ENCODE measurements around the gene GIPC1. TPM values are rescaled to one million over a fixed set of nuclear protein-coding genes. Genes with fewer than 3 reads are reported as not detected.

Gene GIPC1
- total RNA-seq, 1 donor from 2014 or later: 123 TPM

- Mint-ChIP-seq H3K36me3 (peaks cover 4% of the 10 kb centered on the region), H3K27me3 (peaks cover 3% of the 10 kb centered on the region), H3K4me1 (ENCODE audit: unreplicated experiment) (peaks cover 17% of the 10 kb centered on the region), H3K27ac (peak overlapping the region; percentile 93), H3K4me3 (peak overlapping the region; percentile 64), H3K9me3 (no peaks in the 10 kb centered on the region)
- no peak for TF ChIP-seq CTCF (conservative IDR thresholded peaks at IDR 0.05)
- DNase-seq (ENCODE audit: extremely low spot score, unreplicated experiment): no peak
Observed at GRCh38 chr19:14476327-14476672, 19.6 kb downstream of the GIPC1 start.

DNA sequence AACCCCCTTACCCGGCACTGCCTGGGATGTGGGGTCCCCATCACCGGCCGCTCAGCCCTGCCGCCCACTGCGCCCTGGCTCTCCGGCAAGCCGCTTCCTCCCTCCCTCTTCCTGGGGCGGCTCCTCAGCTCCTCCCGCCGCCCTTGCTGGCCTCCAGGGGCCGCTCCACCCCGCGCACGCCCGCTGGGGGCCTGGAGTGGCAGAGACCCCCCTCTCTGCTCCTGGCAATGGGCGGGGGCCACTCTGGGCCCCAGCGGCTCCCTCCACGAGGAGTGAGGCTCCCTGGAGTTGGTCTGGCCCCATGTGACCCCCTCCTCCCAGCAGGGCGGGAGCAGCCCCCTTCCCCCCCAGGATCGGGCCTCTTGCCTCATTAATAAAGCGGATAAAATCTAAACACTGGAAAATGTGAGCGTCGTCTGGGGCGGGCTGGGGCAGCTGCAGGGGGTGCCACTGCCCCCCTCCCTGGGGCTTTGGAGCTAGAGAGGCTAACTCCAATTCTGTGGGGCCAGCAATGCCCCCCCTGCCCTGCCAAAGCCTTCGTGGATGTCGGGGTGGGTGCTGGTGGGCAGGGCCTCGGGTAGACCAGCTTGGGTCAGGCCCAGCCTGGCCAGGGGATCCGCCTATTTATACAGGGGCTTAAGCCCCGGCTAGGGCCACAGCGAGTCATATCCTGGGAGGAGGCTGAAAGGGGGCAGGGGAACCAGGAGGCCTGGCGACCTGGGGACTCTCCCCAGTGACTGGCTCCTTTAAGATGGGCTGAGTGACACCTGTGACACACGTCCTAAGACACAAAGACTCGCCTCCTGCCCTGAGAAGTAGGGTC lies 20.5 kb downstream of the GIPC1 start, which contains the start of gene PTGER1:
PTGER1 (minus strand) TSS at position 104 of the 823 bp plus-strand sequence. CDS start 1,034 bp downstream, outside the sequence.
- Mint-ChIP-seq H3K36me3 (peaks cover 4% of the 10 kb centered on the region), H3K27me3 (peaks cover 3% of the 10 kb centered on the region), H3K4me3 (peak within 1 kb of the TSS; percentile 44), H3K4me1 (ENCODE audit: unreplicated experiment) (peaks cover 17% of the 10 kb centered on the region), H3K27ac (peak within 1 kb of the TSS; percentile 93), H3K9me3 (no peaks in the 10 kb centered on the region)
- DNase-seq (ENCODE audit: extremely low spot score, unreplicated experiment): no peak
- peak; percentile 52 for TF ChIP-seq CTCF (conservative IDR thresholded peaks at IDR 0.05)

DNA sequence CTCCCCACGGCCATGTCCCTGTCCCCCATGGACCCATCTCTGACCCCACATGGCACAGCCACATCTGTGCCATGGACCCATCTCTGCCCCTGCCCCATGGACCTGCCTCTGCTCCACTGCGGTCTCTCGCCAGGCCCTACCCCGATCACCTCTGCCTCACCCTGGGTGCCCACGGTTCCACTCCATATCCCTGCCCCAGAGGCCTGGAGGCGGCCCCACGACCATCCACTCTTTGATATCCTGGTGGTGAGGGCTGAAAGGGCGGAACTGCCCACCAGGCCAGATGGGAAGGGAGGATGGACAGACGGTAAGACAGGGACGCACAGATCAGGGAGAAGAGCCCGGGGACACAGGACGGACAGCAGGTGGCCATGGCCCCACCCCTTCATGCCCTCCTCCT lies 21.1 kb downstream of the GIPC1 start:
- H3K4me3 Mint-ChIP-seq: peak overlapping the region; percentile 44
- no peak for DNase-seq (ENCODE audit: extremely low spot score, unreplicated experiment)
- TF ChIP-seq CTCF (conservative IDR thresholded peaks at IDR 0.05): no peak
- peaks cover 4% of the 10 kb centered on the region for H3K36me3 Mint-ChIP-seq
- peaks cover 3% of the 10 kb centered on the region for H3K27me3 Mint-ChIP-seq
- peak overlapping the region; percentile 86 for H3K27ac Mint-ChIP-seq
- H3K9me3 Mint-ChIP-seq: no peaks in the 10 kb centered on the region
- peaks cover 17% of the 10 kb centered on the region for H3K4me1 Mint-ChIP-seq (ENCODE audit: unreplicated experiment)

GRCh38 chr19:14473978-14474578 lies 21.8 kb downstream of the GIPC1 start:
- Mint-ChIP-seq H3K4me3 (peak overlapping the region; percentile 44), H3K27me3 (peaks cover 3% of the 10 kb centered on the region), H3K4me1 (ENCODE audit: unreplicated experiment) (peaks cover 17% of the 10 kb centered on the region), H3K27ac (peak overlapping the region; percentile 86), H3K36me3 (peaks cover 4% of the 10 kb centered on the region), H3K9me3 (no peaks in the 10 kb centered on the region)
- no peak for TF ChIP-seq CTCF (conservative IDR thresholded peaks at IDR 0.05)
- no peak for DNase-seq (ENCODE audit: extremely low spot score, unreplicated experiment)

DNA sequence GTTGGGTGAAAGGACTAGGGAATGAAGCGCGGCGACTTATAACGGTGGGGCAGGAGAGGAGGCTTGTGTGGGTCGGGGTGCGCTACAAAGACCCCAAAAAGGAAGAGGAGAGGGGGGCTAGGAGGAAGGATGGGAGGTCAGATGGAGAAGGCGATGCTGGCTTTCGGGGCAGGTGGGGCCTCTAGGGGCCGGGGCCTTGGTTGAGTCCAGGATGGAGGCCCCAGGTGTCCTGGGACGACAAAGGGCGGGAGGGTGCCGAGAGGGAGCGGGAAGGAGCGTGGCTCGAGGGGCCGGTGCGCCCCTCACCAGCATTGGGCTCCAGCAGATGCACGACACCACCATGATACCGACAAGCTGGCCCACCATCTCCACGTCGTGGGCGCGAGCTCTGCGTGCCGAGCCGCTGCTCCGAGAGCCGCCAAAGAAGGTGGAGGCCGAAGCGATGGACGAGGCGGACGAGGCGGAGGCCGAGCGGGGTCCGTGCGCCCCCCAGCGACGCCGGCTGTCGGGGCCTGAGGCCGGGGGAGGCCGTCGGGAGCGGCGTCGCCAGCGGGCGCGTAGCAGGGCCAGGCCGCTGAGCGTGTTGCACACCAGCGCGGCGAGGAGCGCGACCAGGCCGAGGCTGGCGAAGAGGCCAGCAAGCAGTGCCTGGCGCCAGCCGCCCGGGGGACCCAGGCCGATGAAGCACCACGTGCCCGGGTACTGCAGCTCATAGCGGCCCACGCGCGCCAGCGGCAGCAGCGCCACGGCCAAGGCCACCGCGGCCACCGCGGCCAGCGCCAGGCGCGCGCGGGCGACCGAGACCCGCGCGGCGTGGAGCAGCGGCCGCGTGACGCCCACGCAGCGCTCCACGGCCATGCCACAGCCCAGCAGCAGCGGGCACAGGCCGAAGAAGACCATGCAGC lies 22.6 kb downstream of the GIPC1 start:
- Mint-ChIP-seq H3K27ac (peak overlapping the region; percentile 13), H3K4me3 (no peak overlapping the region), H3K36me3 (peaks cover 4% of the 10 kb centered on the region), H3K27me3 (peaks cover 3% of the 10 kb centered on the region), H3K4me1 (ENCODE audit: unreplicated experiment) (peaks cover 17% of the 10 kb centered on the region), H3K9me3 (no peaks in the 10 kb centered on the region)
- DNase-seq (ENCODE audit: extremely low spot score, unreplicated experiment): no peak
- TF ChIP-seq CTCF (conservative IDR thresholded peaks at IDR 0.05): no peak
